ENCODE data around the gene MT1B.

MT1B gene

GRCh38 chr16:56637814-56638750, 13.6 kb upstream of the MT1B start, which contains the start of gene MT1A:
Gene MT1A, plus strand, starts transcription at chr16:56638666. Its CDS starts 73 bp downstream, at chr16:56638739.
- DNase-seq (ENCODE audit: low read depth): no peak
- no peak for TF ChIP-seq MAX (IDR thresholded peaks at IDR 0.05; ENCODE audit: low read depth, low read length)
- TF ChIP-seq CTCF (IDR thresholded peaks at IDR 0.05; ENCODE audit: low read depth, low read length): no peak
- no peak for TF ChIP-seq POLR2A (IDR thresholded peaks at IDR 0.05; ENCODE audit: extremely low read depth, insufficient read length)
- TF ChIP-seq MYC (IDR thresholded peaks at IDR 0.05; ENCODE audit: low read depth, low read length): no peak
- no peak within 1 kb of the TSS for H3K4me3 ChIP-seq (ENCODE audit: low read depth, low read length)

- DNase-seq (ENCODE audit: low read depth): no peak
- no peak overlapping the region for H3K4me3 ChIP-seq (ENCODE audit: low read depth, low read length)
- TF ChIP-seq MAX (IDR thresholded peaks at IDR 0.05; ENCODE audit: low read depth, low read length) (no peak), MYC (IDR thresholded peaks at IDR 0.05; ENCODE audit: low read depth, low read length) (no peak), POLR2A (IDR thresholded peaks at IDR 0.05; ENCODE audit: extremely low read depth, insufficient read length) (no peak), CTCF (IDR thresholded peaks at IDR 0.05; ENCODE audit: low read depth, low read length) (no peak)
Measured at GRCh38 chr16:56639045-56639444, 12.6 kb upstream of the MT1B start.

GRCh38 chr16:56640076-56640475, 11.6 kb upstream of the MT1B start:
- no peak for TF ChIP-seq CTCF (IDR thresholded peaks at IDR 0.05; ENCODE audit: low read depth, low read length)
- TF ChIP-seq MYC (IDR thresholded peaks at IDR 0.05; ENCODE audit: low read depth, low read length): no peak
- no peak for TF ChIP-seq POLR2A (IDR thresholded peaks at IDR 0.05; ENCODE audit: extremely low read depth, insufficient read length)
- no peak for TF ChIP-seq MAX (IDR thresholded peaks at IDR 0.05; ENCODE audit: low read depth, low read length)
- H3K4me3 ChIP-seq (ENCODE audit: low read depth, low read length): no peak overlapping the region
- DNase-seq (ENCODE audit: low read depth): no peak

- DNase-seq (ENCODE audit: low read depth): no peak
- TF ChIP-seq MYC (IDR thresholded peaks at IDR 0.05; ENCODE audit: low read depth, low read length) (no peak), CTCF (IDR thresholded peaks at IDR 0.05; ENCODE audit: low read depth, low read length) (no peak), POLR2A (IDR thresholded peaks at IDR 0.05; ENCODE audit: extremely low read depth, insufficient read length) (no peak), MAX (IDR thresholded peaks at IDR 0.05; ENCODE audit: low read depth, low read length) (no peak)
- H3K4me3 ChIP-seq (ENCODE audit: low read depth, low read length): no peak overlapping the region
Measured at GRCh38 chr16:56641166-56641565, 10.5 kb upstream of the MT1B start.

GRCh38 chr16:56643080-56643778, 8.5 kb upstream of the MT1B start:
- H3K4me3 ChIP-seq (ENCODE audit: low read depth, low read length): no peak overlapping the region
- TF ChIP-seq MAX (IDR thresholded peaks at IDR 0.05; ENCODE audit: low read depth, low read length): no peak
- peak; percentile 32 for TF ChIP-seq CTCF (IDR thresholded peaks at IDR 0.05; ENCODE audit: low read depth, low read length)

More at GRCh38 chr16:56643080-56643778, 8.5 kb upstream of the MT1B start:
- peak; percentile 78 for DNase-seq (ENCODE audit: low read depth)

Data from NB4 (cell line).